Measurements from ENCODE around the gene PXMP2.

PXMP2 gene

GRCh38 chr12:132719954-132720324, 32.6 kb downstream of the PXMP2 start:
- H3K27ac ChIP-seq = peak overlapping the region; percentile 34; the same call in 1 of the 2 replicates
- TF ChIP-seq, protein P1, sequence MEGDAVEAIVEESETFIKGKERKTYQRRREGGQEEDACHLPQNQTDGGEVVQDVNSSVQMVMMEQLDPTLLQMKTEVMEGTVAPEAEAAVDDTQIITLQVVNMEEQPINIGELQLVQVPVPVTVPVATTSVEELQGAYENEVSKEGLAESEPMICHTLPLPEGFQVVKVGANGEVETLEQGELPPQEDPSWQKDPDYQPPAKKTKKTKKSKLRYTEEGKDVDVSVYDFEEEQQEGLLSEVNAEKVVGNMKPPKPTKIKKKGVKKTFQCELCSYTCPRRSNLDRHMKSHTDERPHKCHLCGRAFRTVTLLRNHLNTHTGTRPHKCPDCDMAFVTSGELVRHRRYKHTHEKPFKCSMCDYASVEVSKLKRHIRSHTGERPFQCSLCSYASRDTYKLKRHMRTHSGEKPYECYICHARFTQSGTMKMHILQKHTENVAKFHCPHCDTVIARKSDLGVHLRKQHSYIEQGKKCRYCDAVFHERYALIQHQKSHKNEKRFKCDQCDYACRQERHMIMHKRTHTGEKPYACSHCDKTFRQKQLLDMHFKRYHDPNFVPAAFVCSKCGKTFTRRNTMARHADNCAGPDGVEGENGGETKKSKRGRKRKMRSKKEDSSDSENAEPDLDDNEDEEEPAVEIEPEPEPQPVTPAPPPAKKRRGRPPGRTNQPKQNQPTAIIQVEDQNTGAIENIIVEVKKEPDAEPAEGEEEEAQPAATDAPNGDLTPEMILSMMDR (IDR thresholded peaks at IDR 0.05) = no peak
- TF ChIP-seq ZFX (IDR thresholded peaks at IDR 0.05; ENCODE audit: borderline replicate concordance) = no peak

GRCh38 chr12:132720606-132721345, 33.4 kb downstream of the PXMP2 start:
- peak overlapping the region; percentile 36; the same call in 1 of the 2 replicates for H3K27ac ChIP-seq
- TF ChIP-seq, protein P1 (IDR thresholded peaks at IDR 0.05) = no peak
- TF ChIP-seq ZFX (IDR thresholded peaks at IDR 0.05; ENCODE audit: borderline replicate concordance) = no peak

DNA sequence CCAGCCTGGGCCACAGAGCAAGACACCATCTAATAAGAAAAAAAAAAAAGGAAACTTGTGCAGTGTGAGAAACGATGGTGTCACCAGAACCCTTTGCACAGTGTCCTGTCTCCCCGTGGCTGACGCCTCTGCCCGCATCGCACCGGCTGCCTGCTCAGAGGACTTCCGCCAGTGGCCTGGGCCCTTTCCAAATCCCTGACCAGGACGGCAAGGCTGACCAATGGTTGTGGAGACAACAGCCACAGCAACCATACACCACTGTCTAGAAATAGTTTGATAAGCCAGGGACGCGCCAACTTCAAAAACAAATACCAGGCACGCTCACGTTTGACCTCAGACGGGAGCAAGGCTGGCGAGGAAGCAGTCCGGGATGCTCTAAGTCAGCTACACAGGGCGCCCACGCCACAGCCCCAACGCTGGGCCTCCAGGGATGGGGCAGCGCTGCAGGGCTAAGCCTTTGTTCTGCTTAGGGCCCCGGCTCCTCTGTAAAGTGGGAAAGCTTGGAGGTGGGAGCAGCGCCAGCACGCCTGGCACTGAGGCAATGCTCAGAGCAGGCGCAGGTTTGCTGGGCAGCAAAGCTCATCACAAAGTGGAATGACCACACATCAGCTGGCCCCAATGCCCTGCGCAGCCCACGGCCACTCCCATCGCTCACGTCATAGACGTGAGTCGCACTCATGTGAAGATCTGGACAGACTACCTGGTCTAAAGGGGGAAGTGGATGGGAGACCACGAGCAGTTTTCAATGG, 35.8 kb downstream of the PXMP2 start:
- peak overlapping the region; percentile 36; the same call in 1 of the 2 replicates for H3K27ac ChIP-seq
- no peak for TF ChIP-seq ZFX (IDR thresholded peaks at IDR 0.05; ENCODE audit: borderline replicate concordance)
- TF ChIP-seq, protein P1 (IDR thresholded peaks at IDR 0.05) = no peak

GRCh38 chr12:132723764-132724140, 36.4 kb downstream of the PXMP2 start:
- TF ChIP-seq, protein P1 (IDR thresholded peaks at IDR 0.05) = no peak
- no peak for TF ChIP-seq ZFX (IDR thresholded peaks at IDR 0.05; ENCODE audit: borderline replicate concordance)
- H3K27ac ChIP-seq = peak overlapping the region; percentile 36; the same call in 1 of the 2 replicates

GRCh38 chr12:132724506-132725241, 37.3 kb downstream of the PXMP2 start:
- TF ChIP-seq, protein P1 (IDR thresholded peaks at IDR 0.05) = no peak
- TF ChIP-seq ZFX (IDR thresholded peaks at IDR 0.05; ENCODE audit: borderline replicate concordance) = no peak
- peak overlapping the region; percentile 36; the same call in 1 of the 2 replicates for H3K27ac ChIP-seq

GRCh38 chr12:132726386-132726785, 39.0 kb downstream of the PXMP2 start:
- no peak for TF ChIP-seq ZFX (IDR thresholded peaks at IDR 0.05; ENCODE audit: borderline replicate concordance)
- TF ChIP-seq, protein P1 (IDR thresholded peaks at IDR 0.05) = no peak
- peak overlapping the region; percentile 5; the same call in 1 of the 2 replicates for H3K27ac ChIP-seq
